22Rv1 (cell line): ENCODE data around the gene DAAM1.

Source experiments
- H3K27ac ChIP-seq: fragments of 450-650 bp; 2 replicates; pipeline ENCODE4 v1.5.1; 2017
- CTCF ChIP-seq: fragments of 450-650 bp; IDR thresholded peaks from 2 replicates; pipeline ENCODE4 v1.5.1; 2017; ENCODE audit warnings: mild to moderate bottlenecking
- ZFX ChIP-seq: fragments of 450-650 bp; IDR thresholded peaks from 2 replicates; pipeline ENCODE4 v1.6.1; 2017; ENCODE audit warnings: antibody characterized with exemption, borderline replicate concordance

DAAM1 gene

GRCh38 chr14:59310633-59311032 lies 122.2 kb downstream of the DAAM1 start:
- TF ChIP-seq CTCF (no peak), ZFX (no peak)
- H3K27ac ChIP-seq: no peak overlapping the region

DNA sequence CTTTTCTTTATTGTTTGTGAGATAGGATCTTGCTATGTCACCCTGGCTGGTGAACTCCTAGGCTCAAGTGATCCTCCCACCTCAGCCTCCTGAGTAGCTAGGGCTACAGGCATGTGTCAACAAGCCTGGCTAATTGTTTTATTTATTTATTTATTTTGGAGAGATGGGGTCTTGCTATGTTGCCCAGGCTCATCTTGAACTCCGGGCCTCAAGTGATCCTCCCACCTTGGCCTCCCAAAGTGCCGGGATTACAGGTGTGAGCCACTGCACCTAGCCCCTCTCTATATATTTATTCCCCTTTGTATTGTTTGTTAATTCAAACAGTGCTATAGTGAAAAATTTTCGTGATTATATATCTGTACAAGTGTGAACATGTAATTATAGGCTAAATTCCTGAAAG lies 123.3 kb downstream of the DAAM1 start:
- no peak for TF ChIP-seq CTCF
- TF ChIP-seq ZFX: no peak
- no peak overlapping the region for H3K27ac ChIP-seq

GRCh38 chr14:59313144-59313651 lies 124.7 kb downstream of the DAAM1 start:
- H3K27ac ChIP-seq: no peak overlapping the region
- TF ChIP-seq ZFX (no peak), CTCF (no peak)

DNA sequence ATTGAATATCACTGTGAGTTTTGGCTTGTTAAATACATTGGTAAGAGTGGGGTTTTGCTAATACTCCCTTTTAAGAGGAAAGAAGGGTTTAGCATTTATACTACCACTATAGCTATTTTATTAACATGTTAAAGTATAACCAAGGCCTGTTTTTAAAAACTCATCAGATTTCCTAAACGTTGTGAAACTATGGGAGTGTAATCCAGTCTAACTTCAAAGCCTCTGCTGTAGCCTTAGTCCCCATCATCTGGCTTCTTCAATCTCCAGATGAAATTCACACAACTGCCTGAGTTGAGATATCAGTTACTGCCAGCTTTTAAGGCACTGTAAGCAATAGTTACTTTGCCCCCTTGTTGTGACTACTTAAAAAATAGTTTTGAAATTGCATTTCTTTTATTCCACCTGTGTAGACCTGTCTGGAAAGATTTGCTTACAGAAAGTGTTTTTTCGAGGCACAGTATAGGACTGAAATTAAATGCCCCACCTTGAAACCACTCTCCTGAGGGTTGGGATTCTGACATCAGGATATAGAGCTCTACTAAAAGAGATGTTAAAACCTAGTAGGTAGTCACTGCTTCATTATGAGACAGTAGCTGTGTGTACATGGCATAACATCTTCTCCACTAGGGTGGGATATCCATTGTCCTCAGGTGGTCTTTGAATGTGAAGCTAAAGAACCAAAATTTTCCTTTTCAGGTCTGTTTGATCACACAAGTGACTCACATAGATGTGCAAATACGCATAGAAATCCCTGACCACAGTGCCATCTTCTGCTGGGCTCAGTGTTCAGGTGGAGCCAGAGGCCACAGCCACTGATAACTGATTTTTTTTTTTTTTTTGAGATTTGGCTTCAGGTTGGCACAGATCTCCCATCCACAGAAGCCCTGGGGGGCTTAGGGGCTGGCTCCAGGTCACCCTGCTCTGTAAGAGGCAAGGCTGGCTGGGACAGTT lies 125.5 kb downstream of the DAAM1 start:
- no peak overlapping the region for H3K27ac ChIP-seq
- TF ChIP-seq CTCF (no peak), ZFX (no peak)

DNA sequence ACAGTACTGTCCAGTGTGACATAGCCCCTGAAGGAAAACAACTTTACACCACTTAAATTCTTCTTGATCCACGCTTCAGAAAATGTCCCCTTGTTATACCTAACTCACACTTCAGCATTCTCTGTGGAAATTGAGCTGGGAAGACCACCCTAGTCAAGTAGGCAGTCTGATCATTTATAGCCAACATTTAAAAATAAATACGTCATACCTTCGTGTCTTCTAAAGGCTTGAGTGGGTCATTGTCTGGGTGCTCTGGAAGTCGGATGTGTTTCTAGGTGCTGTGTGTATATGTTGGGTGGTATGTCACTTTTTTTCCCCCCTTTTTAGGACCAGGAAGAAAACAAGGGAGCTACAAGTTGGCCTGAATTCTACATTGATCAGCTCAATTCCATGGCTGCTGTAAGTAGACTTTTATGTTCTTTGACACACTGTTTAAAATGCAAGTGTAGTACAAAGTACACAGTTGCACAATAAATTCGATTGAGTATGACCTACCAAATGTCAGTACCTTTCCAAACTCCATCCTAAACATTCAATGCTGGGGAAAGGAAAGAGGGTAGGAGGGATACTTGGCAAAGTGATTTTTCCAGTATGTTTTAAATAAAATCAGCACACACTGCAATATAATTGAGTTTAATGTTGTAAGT lies 126.6 kb downstream of the DAAM1 start:
- H3K27ac ChIP-seq: no peak overlapping the region
- no peak for TF ChIP-seq CTCF
- TF ChIP-seq ZFX: no peak

GRCh38 chr14:59316151-59316830 lies 127.8 kb downstream of the DAAM1 start:
- no peak overlapping the region for H3K27ac ChIP-seq
- no peak for TF ChIP-seq ZFX

DNA sequence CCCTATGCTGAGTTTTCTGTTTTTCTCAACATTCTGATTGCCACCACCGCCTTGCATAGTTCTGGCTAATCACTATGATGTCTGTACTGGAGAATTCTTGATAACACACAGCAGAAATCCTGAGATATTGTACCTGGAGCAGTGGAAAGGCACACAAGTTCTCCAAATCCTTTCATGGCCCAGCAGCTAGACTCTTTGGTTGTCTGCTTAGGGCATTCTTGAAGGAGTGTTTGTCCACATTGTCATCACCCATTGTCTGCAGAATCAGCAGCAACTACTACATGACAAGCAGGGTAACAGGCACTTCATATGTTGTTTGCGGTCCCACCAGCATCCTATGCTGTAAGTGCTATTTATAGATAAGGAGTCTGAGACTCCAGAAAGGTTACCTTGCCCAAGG lies 128.9 kb downstream of the DAAM1 start:
- TF ChIP-seq CTCF (no peak), ZFX (no peak)
- no peak overlapping the region for H3K27ac ChIP-seq
